Adipocyte (in vitro differentiated cells): ENCODE results near the gene HCN1.

Source experiments
- DNase-seq: peaks from one replicate; pipeline ENCODE4 v3.0.0-alpha.2; 2015; ENCODE audit warnings: low read depth
- H3K27me3 ChIP-seq: replicated peaks from 2 replicates; pipeline ENCODE4 v1.7.0; 2013; ENCODE audit warnings: mild to moderate bottlenecking, low read length, moderate library complexity; ENCODE audit not compliant: control insufficient read depth, insufficient read depth
- H3K36me3 ChIP-seq: 2 replicates; pipeline ENCODE4 v1.7.0; 2013; ENCODE audit warnings: low read length, mild to moderate bottlenecking, moderate library complexity; ENCODE audit not compliant: control insufficient read depth, insufficient read depth, severe bottlenecking
- H3K4me1 ChIP-seq: 2 replicates; pipeline ENCODE4 v1.7.0; 2013; ENCODE audit warnings: mild to moderate bottlenecking, low read length, moderate library complexity; ENCODE audit not compliant: control insufficient read depth, insufficient read depth
- H3K4me3 ChIP-seq: 2 replicates; pipeline ENCODE4 v1.7.0; 2013; ENCODE audit warnings: mild to moderate bottlenecking, low read length, moderate library complexity
- H3K9ac ChIP-seq: 2 replicates; pipeline ENCODE4 v1.7.0; 2013; ENCODE audit warnings: mild to moderate bottlenecking, low read length, moderate library complexity
- H3K9me3 ChIP-seq: 2 replicates; pipeline ENCODE4 v1.7.0; 2013; ENCODE audit warnings: mild to moderate bottlenecking, low read length, moderate library complexity; ENCODE audit not compliant: control insufficient read depth

HCN1 gene

DNA sequence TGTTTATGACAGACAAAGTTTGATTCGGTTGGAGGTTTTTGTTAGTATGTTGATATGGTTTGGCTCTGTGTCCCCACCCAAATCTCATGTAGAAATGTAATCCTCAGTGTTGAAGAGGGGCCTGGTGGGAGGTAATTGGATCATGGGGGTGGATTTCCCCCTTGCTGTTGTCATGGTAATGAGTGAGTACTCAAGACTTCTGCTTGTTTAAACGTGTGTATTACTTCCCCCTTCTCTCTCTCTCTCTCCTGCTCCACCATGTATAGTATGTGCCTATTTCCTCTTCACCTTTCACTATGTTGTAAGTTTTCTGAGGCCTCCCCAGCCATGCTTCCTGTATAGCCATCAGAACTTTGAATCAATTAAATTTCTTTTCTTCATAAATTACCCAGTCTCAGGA, 415.1 kb downstream of the HCN1 start:
- H3K4me3 ChIP-seq = no peak overlapping the region

DNA sequence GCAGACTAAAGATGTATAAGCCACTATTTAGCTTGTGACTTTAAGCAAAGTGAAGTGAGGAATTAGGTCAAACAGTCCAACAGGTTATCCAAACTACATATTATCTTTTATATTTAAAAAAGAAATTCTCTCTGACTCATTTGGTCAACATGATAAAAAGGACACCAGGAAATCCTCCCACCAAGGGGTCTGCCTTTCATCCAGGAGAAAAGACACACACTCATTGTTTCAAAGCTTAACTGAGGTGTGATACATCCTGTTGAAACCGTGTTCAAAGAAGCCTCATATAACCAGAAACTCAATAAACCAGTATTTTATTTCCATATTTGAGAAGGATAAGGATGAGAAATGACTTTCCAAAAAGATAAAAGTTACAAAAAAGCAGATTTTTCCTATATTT, 417.1 kb downstream of the HCN1 start:
- no peak for DNase-seq
- Histone ChIP-seq H3K9ac (no peak overlapping the region), H3K4me3 (no peak overlapping the region), H3K4me1 (no peaks in the 10 kb centered on the region), H3K9me3 (no peaks in the 10 kb centered on the region), H3K36me3 (no peaks in the 10 kb centered on the region), H3K27me3 (no peaks in the 10 kb centered on the region)

More for the DNA sequence above, 415.1 kb downstream of the HCN1 start:
- Histone ChIP-seq H3K36me3 (no peaks in the 10 kb centered on the region), H3K4me1 (no peaks in the 10 kb centered on the region), H3K9ac (no peak overlapping the region), H3K9me3 (no peaks in the 10 kb centered on the region), H3K27me3 (no peaks in the 10 kb centered on the region)
- no peak for DNase-seq

DNA sequence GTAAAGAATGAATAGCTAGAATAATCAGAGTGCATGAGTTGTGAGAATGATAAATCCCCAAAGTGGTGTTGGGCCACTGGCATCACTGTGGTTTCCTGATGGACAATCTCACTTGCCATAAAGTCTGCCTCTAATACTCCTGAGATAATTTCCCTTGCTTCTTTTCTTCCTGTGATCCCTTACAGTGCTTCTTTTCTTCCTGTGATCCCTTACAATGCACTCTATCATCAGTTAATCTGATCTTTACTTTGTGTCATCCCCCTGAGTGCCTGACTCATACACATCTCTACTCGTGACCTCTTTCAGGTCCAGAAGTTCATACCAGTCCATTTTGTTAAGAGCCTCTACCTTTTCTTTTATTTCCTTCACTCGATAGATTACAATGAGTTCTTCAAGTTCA, 418.3 kb downstream of the HCN1 start:
- H3K9ac ChIP-seq = no peak overlapping the region
- DNase-seq = no peak
- no peaks in the 10 kb centered on the region for H3K36me3 ChIP-seq
- H3K4me3 ChIP-seq = no peak overlapping the region
- H3K4me1 ChIP-seq = no peaks in the 10 kb centered on the region
- H3K9me3 ChIP-seq = no peaks in the 10 kb centered on the region
- no peaks in the 10 kb centered on the region for H3K27me3 ChIP-seq

DNA sequence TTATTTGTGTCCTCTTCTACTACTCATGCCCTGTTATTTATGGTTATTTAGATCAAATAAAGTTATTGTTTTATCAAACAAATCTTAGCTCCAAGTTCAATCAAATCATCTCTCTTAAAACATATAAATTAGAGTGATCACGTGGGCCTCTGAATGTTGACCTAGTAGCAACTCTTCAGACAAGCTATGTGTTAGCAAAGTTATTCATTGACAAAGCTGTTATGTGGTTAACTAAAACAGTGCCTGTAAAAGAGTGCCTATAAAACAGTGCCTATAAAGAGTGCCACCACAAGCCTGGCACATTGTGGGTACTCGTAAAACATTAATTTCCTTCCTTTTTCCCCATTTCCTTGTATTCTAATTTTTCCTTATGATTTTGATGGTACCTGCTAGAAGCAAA, 421.9 kb downstream of the HCN1 start:
- no peaks in the 10 kb centered on the region for H3K9me3 ChIP-seq
- H3K9ac ChIP-seq = no peak overlapping the region
- DNase-seq = no peak
- H3K27me3 ChIP-seq = no peaks in the 10 kb centered on the region
- no peaks in the 10 kb centered on the region for H3K4me1 ChIP-seq
- H3K4me3 ChIP-seq = no peak overlapping the region
- H3K36me3 ChIP-seq = no peaks in the 10 kb centered on the region

DNA sequence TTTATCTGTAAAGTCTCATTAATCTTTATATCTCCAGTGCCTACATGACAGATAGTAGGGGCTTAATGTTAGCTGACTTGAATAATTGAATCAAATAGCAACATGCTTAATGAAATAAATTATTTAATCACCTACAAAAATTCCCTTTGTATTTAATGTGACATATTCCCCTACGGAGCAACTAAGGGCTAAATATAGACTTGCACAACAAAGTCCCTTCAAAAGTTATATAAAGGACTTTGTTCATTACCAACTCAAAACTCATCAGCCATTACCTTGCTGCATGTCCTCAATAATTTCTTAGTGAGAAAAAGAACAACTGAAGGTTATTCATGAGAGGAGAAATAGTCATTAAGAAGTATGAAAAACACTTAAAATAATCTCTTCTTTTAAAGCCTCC, 424.6 kb downstream of the HCN1 start:
- Histone ChIP-seq H3K36me3 (no peaks in the 10 kb centered on the region), H3K4me3 (no peak overlapping the region), H3K9me3 (no peaks in the 10 kb centered on the region), H3K4me1 (no peaks in the 10 kb centered on the region), H3K9ac (no peak overlapping the region), H3K27me3 (no peaks in the 10 kb centered on the region)
- no peak for DNase-seq

DNA sequence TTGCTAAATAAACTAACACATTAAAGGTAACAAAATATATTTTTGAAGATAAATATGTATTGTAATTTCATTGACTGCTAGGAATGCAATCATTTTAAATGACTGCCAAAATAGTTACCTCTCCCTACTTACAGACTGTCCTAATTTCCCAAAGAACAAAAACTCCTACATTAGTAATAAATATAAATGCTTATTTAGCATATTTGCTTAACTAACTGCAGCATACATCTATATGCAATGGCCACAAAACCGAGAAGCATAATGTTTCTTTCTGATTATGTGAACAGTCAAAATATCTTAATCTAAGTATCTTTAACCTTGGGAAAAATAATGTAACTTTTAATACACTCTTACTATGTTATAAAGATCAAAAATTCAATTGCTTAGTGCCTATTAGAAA, 431.7 kb downstream of the HCN1 start:
- H3K27me3 ChIP-seq = no peaks in the 10 kb centered on the region
- no peak overlapping the region for H3K4me3 ChIP-seq
- H3K36me3 ChIP-seq = no peaks in the 10 kb centered on the region
- H3K9me3 ChIP-seq = no peaks in the 10 kb centered on the region
- DNase-seq = no peak
- H3K4me1 ChIP-seq = no peaks in the 10 kb centered on the region
- H3K9ac ChIP-seq = no peak overlapping the region

DNA sequence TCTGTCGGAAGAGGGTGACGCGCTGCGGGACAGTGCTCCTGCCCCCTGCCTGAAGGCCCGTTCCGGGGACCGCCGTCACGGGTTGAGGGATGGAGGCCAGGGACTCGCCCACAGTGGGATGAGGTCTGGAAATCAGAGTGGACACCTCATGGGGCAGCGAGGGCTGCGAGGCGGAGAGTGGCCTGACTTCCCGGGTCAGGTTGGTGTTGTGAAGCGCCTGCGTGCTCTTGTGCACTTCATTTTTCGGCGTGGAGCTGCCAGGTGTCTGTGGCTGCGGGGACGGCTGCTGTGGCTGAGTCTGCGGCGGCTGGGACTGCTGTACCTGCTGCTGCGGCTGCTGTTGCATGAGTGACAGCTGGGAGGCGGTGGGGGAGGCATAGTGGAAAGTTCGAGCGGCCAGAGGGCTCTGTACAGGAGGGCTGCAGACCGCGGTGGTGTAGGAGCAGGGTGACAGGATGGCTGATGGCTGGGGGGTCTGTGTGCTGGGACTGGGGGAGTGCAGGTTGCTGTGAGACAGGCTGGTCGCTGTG, 434.1 kb downstream of the HCN1 start:
- no peak for DNase-seq
- no peaks in the 10 kb centered on the region for H3K4me1 ChIP-seq
- no peak overlapping the region for H3K9ac ChIP-seq
- no peak overlapping the region for H3K4me3 ChIP-seq
- H3K9me3 ChIP-seq = no peaks in the 10 kb centered on the region
- no peaks in the 10 kb centered on the region for H3K27me3 ChIP-seq
- H3K36me3 ChIP-seq = no peaks in the 10 kb centered on the region

DNA sequence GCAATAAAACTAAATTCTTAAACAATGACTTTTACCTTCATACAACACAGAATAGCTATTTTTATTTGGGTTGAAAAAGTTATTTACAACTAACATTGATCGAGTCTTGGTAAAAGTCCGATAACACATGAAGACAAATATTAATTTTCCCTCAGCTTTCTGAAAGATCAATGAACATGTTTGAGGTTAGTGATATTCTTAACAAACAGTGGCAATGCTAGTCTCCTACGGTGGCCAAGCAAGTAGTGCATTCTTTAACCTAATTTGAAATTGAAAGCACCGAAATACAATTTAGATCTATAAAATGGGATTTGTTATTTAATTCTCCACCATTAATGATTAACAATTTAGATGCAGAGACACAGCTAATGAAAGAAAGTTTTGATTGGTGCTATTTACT, 435.1 kb downstream of the HCN1 start:
- no peaks in the 10 kb centered on the region for H3K36me3 ChIP-seq
- no peak for DNase-seq
- no peak overlapping the region for H3K9ac ChIP-seq
- no peaks in the 10 kb centered on the region for H3K4me1 ChIP-seq
- no peaks in the 10 kb centered on the region for H3K9me3 ChIP-seq
- no peaks in the 10 kb centered on the region for H3K27me3 ChIP-seq
- H3K4me3 ChIP-seq = no peak overlapping the region

DNA sequence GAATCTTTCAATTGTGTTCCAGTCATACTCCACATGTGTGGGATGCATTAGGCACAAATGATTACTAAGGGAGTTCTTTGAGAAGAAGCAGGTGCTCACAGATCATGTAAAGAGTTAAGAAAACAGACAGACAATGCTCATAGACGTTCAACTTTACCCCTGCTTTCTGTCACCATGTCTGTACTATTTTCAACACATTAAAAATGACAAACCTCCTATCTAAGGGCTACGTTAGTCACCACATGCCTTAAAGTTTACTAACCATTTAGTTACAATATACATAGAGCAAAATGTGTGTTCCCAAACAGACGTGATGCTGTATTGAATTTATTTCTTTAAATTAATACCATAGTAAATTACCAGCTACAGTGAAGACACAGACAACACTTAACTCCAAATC, 435.9 kb downstream of the HCN1 start:
- Histone ChIP-seq H3K27me3 (no peaks in the 10 kb centered on the region), H3K36me3 (no peaks in the 10 kb centered on the region), H3K4me3 (no peak overlapping the region), H3K9ac (no peak overlapping the region), H3K9me3 (no peaks in the 10 kb centered on the region), H3K4me1 (no peaks in the 10 kb centered on the region)
- DNase-seq = no peak

DNA sequence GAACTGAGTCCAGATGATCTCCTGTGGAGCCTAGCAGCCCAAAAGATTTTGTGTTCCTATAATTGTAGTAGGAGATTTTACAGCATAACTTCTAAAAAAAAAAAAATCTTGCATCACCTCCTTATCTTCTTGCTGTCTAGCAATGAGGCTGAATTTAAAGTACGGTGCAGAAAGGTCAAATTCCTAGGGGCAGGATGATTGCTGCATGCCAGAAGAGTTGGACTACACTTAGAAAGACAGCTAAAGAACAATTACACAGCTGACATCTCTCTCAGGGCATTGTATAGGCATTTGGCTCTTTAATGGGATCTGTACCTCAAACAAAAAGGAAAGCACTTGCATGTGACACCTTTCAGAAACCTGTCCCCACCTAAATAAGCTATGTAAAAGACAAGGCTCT, 443.2 kb downstream of the HCN1 start:
- Histone ChIP-seq H3K4me3 (no peak overlapping the region), H3K4me1 (no peaks in the 10 kb centered on the region), H3K36me3 (no peaks in the 10 kb centered on the region), H3K27me3 (no peaks in the 10 kb centered on the region), H3K9me3 (peaks cover 2% of the 10 kb centered on the region), H3K9ac (no peak overlapping the region)
- DNase-seq = no peak

DNA sequence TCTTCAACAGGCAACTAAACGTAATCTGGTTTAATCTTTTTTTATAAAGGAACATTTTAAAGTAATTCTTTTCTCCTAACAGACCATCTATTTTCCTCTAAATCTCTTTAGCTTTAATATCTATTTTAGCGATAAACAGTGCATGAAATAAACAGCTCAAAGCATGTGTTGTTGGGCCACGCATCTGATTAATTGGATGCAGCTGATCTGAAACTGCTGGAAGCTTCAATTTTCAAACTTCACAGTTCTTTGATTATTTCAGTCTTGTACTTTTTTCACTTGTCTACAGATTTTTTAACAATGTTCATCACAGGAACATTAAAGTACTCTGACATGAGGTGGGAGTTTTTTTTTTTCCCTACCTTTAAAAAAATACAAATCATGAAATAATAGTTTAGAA, 443.6 kb downstream of the HCN1 start:
- Histone ChIP-seq H3K9ac (no peak overlapping the region), H3K4me3 (no peak overlapping the region), H3K36me3 (no peaks in the 10 kb centered on the region), H3K27me3 (no peaks in the 10 kb centered on the region), H3K9me3 (peaks cover 5% of the 10 kb centered on the region), H3K4me1 (no peaks in the 10 kb centered on the region)
- no peak for DNase-seq

DNA sequence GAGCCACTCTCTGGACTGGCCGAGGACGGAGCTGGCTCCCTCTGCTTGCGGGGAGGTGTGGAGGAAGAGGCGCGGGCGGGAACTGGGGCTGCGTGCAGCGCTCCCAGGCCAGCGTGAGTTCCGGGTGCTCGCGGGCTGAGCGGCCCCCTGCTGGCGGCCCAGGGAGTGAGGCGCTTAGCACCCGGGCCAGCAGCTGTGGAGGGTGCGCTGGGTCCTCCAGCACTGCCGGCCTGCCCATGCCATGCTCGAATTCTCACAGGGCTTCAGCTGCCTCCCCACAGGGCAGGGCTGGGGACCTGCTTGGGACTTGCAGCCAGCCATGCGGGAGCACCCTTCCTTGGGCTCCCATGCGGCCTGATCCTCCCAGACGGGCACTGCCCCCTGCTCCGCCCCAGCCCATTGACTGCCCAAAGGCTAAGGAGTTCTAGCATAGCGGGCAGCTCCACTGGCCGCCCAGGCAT, 470.6 kb downstream of the HCN1 start:
- Histone ChIP-seq H3K4me1 (no peaks in the 10 kb centered on the region), H3K36me3 (no peaks in the 10 kb centered on the region), H3K9ac (no peak overlapping the region), H3K4me3 (no peak overlapping the region), H3K27me3 (no peaks in the 10 kb centered on the region), H3K9me3 (peaks cover 12% of the 10 kb centered on the region)
- DNase-seq = no peak
